Epithelial cell of esophagus (primary cell): Measurements from ENCODE around the gene FILIP1L.
A peak's percentile ranks its signal among the peaks of the same experiment; 100 is the strongest.

Source experiments
- DNase-seq: peaks from one replicate; pipeline ENCODE4 v3.0.0; 2010; ENCODE audit warnings: low read depth
- H3K4me3 ChIP-seq: 2 replicates; pipeline ENCODE4 v1.5.1; 2011; ENCODE audit warnings: mild to moderate bottlenecking, low read length, control low read depth
- CTCF ChIP-seq: IDR thresholded peaks from 2 replicates; pipeline ENCODE4 v1.5.1; 2011; ENCODE audit warnings: low read depth, mild to moderate bottlenecking, low read length, control low read depth, inconsistent platforms; ENCODE audit not compliant: insufficient read depth; ENCODE audit errors: missing control alignments

Gene FILIP1L

DNA sequence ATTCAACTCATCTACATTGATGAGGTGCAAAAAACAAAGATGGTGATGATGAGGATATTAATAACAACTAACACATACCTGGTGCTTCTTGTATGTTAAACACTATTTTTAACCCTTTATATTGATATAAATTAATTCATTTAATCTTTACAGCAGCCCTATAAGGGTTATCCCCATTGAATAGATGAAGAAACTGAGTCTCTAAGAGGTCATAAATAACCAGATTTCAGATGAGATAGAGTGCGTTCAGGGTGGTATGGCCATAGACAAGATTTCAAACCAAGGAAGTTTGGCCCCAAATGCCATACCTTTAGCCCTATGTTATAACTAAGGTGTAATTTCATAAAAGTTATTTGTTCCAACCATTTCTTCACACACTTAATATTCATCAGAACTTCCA is 214.1 kb downstream of the FILIP1L start:
- no peak for TF ChIP-seq CTCF
- DNase-seq = no peak
- no peak overlapping the region for H3K4me3 ChIP-seq

DNA sequence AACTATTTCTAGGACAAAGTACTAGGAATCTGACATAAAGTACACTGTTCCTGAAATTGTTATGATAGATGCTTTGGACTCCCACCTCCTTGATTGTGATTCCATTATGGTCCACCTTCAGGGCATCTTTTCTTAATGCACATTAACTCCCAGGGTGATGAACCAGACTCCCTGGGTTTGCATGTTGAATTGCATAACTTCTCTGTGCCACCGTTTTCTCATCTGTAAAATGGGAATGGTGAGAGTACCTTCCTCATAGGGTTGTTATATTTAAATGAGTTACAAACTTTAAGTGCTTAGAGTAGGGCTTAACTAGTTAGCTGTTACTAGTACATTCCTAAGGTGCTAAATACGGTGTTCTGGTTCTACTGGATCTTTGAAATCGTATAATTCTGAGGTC is 214.7 kb downstream of the FILIP1L start:
- no peak for TF ChIP-seq CTCF
- no peak for DNase-seq
- H3K4me3 ChIP-seq = no peak overlapping the region

- TF ChIP-seq CTCF = no peak
- no peak for DNase-seq
- no peak overlapping the region for H3K4me3 ChIP-seq
These were observed 217.8 kb downstream of the FILIP1L start for GRCh38 chr3:99896482-99896881.

DNA sequence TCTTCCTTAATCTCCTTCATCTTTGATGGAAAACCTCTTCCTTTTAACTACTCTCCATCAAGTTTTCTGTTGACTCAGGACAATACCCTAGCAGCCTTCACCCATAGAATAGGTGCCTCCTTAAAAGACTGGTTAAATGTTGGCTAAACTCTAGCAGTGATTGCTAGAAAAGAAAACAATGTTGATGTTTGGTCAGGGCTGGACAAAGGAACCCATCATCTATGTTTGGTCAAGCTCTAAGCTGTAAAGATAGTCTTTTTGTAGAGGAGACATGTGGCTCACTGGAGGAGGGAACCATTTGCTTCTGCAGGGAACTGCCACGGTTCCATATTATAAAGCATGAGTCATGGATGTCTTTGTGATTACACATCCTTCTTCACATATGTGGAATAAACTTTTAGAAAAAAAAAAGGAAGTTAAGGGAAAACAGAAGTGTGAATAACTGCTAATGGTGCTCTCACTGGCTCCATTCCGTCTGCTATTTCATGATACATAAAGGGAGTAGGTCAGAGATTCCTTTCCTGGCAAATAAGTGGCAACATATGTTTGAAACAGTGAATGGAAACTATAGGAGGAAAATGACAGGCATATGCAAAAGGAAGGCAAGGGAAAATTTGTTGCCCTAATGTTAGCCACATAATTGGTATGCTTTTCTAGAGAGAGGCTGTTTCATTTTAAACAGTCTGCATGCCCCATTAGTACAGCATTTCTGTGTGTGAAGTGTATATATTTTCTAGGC is 218.4 kb downstream of the FILIP1L start:
- TF ChIP-seq CTCF = no peak
- peak; percentile 87 for DNase-seq

GRCh38 chr3:99895131-99895696 is 219.1 kb downstream of the FILIP1L start:
- no peak for DNase-seq
- no peak overlapping the region for H3K4me3 ChIP-seq
- TF ChIP-seq CTCF = no peak

More for the DNA sequence above, 218.4 kb downstream of the FILIP1L start:
- no peak overlapping the region for H3K4me3 ChIP-seq

- no peak overlapping the region for H3K4me3 ChIP-seq
- no peak for DNase-seq
- TF ChIP-seq CTCF = peak; percentile 12
These were observed 222.0 kb downstream of the FILIP1L start for GRCh38 chr3:99892332-99892731.

DNA sequence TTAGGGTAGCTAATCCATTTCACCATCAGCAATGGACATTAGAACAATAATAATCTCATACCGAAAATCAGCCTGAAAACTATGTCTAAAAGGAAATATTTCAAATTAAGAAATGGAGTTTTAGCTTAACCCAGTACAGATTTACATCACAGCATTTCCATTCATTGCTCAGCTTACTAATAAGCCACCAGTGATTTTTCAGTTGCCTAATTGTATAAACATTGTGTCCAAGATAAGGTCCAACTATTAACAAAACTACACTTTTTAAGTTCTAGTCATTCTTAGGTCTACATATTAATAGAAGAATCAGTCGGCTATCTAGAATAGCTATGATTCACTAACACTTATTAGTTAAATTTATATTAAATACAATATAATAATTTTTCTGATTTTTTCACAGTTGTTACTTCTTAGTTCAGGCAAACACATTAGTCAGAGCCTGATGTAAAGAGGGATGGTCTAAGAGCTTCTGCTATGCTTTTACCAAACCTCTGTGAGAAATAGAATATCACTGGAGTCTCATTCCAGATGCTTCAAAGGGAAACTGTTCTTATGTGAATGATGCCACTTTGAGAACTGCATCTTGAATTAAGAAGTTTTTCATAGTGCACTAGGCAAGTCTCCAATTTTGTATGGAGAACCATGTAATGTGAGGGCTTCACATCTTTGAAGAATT is 222.6 kb downstream of the FILIP1L start:
- no peak for DNase-seq
- TF ChIP-seq CTCF = no peak
- no peak overlapping the region for H3K4me3 ChIP-seq
